M059J (cell line): ENCODE data around the gene LRRC27. TPM values are rescaled to one million over a fixed set of nuclear protein-coding genes. Genes with fewer than 3 reads are reported as not detected.
"Not testable (repeated sequence)": the region's sequence is repeated elsewhere in the genome, so short reads cannot be mapped to it uniquely, and the experiment has no call there.

Experiments
- DNase-seq: peaks from one replicate; pipeline ENCODE4 v3.0.0-alpha.2; 2012; ENCODE audit warnings: low read depth
- total RNA-seq: library from RNA; depleted of rRNA; stranded (reverse); fragments of >200 nt; shearing (Covaris generic); gene quantifications from 2 replicates; pipeline ENCODE4 v1.2.3, GENCODE V29; 2014

Gene LRRC27
- total RNA-seq, 1 experiment from 2014 or later = 3.5 TPM

DNA sequence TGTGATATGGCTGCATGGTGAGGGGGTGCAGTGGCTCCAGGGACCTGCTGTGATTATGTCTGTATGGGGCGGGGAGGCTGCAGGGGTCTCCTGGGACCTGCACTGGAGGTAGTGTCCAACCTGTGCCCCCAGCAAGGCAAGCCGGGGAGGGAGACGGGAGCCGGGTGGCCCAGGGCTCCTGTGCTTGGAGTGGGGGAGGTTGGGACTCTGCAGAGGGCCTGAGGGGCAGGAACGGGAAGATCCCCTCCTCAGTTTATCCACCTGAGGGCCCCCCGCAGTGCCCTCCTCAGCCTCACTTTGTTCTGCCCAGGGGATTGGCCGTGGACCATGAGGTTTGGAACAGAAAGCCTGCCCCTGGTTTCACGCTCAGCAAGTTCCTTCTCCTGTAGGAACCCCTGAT lies 42.2 kb downstream of the LRRC27 start:
- DNase-seq = no peak

DNA sequence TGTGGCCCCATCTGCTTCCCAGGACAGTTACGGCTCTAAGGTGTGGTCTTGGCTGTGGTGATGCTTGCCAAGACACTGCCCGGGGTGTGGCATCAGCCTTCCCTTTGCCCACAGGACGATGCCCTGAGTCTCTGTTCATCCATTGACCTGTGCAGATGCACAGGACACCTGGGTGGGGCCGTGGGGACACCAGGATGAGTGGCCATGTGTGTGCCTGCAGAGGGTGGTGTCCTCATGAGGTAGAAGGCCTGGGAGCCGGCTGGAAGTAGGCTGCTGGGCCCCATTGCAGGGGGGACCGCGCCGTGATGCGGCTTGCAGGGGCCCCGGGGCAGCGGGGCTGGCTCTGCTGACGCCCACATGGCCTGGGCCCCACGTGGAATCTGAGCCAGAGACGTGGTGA lies 42.6 kb downstream of the LRRC27 start:
- no peak for DNase-seq

DNA sequence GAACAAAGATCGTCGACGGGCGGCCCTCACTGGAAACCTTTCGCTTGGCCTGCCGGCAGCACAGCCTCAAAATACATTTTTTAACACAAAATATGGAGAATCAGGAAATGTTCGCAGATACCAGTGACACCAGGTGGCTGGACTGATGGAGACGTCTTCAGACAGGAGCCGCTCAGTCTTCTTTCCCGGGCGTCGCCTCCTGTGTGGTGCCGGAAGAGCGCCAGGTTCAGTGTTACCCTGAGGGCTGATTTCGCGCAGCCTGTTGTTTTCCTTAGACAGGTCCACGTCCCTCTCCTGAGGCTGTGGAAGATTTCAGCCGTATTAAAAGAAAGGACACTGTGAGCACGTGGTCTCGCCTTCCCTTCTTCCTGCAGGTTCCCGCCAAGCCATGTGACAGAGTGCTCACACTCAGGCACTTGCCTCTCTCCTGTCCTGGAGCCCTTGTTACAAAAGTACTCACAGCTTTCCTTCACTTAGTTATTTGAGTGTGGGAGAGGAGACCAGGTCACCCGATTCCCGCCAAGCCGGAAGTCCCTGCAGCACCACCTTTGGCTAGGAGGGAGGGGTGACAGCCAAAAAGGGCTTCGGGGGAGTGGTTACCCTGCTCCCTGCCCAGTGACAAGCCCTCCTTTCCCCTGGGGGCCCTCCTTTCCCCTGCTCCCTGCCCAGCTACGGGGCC lies 43.3 kb downstream of the LRRC27 start:
- no peak for DNase-seq

DNA sequence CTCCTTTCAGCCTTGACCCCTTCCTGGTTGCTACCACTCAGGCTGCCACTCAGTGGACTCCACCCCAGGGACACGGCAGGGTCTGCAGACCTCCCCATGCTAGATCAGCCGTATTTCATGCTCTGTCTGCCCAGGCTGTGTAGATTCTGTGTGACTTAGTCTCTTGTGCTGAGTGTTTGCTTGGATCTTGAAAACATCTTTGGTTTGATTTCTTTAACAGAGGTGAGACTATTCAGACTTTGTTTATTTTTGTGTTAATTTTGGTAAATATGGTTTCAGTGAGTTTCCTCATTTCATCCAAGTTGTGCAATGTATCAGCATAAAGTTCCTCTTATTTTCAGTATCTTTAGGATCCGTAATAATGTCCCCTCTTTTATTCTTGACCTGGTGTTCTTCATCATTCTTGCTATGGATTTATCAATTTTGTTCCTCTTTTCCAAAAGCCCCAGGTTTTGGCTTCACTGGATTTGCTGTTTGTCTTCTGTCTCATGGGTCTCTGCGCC lies 43.9 kb downstream of the LRRC27 start:
- no peak for DNase-seq

DNA sequence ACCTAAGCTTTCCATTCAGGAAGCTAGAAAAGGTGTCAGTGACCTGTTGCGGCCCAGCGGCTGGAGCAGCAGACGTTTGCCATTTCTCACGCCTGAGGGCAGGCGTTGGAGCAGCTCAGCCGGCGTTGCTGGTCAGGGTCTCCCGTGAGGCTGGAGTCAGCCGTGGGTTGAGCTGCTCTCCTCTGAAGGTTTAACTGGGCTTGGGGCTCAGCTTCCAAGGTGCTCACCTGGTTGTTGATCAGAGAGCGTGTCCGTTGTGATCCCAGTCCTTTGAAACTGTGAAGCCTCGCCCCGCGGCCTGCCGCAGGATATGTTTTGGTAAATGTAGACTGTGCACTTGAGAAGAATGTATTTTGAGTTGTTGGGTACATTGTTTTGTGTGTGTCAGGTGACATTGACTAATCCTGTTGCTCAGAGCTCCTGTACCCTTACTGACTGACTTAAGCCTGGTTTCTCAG lies 44.4 kb downstream of the LRRC27 start:
- DNase-seq = no peak

DNA sequence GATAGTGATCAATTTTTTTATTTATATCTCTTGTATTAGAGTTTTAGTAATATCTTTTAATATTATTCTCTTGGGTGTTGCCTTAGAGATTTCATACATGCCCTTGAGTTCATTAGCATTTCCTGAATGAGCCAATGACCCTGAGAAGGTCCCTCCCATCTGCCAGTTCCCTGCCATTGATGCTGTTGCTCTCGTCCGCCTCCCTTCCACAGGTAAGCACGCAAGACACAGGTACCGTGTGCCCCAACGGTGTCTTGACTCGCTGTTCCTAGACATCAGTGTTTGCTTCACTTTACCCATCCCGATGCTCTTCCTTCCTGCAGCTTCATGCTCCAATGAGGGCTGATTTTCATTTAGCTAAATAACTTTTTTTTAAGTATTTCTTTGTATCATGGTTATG lies 45.3 kb downstream of the LRRC27 start:
- DNase-seq = no peak

DNA sequence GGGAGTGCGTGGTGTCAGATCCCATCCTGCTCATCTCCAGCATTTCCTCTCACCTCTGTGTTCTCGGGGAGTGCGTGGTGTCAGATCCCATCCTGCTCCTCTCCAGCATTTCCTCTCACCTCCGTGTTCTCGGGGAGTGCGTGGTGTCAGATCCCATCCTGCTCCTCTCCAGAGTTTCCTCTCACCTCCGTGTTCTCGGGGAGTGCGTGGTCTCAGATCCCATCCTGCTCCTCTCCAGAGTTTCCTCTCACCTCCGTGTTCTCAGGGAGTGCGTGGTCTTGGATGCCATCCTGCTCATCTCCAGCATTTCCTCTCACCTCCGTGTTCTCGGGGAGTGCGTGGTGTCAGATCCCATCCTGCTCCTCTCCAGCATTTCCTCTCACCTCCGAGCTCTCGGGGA lies 47.0 kb downstream of the LRRC27 start:
- not testable (repeated sequence) for DNase-seq

DNA sequence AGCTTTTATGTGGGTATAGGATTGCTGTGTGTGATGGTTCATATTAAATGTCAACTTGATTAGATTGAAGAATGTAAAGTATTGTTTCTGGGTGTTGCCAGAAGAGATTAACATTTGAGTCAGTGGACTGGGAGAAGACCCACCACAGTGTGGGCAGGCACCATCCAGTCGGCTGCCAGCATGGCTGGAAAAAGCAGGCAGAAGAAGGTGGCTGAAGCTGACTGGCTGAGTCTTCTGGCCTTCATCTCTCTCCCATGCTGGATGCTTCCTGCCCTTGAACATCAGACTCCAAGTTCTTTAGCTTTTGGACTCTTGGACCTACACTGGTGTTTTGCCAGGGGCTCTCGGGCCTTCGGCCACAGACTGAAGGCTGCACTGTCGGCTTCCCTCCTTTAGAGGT lies 49.0 kb downstream of the LRRC27 start:
- DNase-seq = not testable (repeated sequence)

DNA sequence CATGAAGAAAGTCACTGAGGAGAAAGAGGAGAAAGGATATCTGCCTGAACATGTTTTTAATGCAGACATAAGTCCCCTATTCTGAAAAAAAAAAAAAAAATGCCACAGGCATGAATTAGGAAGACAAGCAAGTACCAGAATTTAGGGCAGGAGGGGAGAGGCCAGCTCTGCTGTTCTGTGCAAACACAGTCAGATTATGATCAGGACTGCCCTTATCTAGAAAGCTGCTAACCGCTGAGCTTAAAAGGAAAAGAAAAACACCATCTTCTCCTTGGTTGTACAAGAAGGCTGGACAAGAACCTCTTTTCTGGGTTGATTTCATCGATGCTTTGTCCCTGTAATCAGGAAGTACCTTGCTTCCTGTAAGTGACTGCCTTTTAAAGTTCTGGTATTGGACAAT lies 49.7 kb downstream of the LRRC27 start:
- no peak for DNase-seq

DNA sequence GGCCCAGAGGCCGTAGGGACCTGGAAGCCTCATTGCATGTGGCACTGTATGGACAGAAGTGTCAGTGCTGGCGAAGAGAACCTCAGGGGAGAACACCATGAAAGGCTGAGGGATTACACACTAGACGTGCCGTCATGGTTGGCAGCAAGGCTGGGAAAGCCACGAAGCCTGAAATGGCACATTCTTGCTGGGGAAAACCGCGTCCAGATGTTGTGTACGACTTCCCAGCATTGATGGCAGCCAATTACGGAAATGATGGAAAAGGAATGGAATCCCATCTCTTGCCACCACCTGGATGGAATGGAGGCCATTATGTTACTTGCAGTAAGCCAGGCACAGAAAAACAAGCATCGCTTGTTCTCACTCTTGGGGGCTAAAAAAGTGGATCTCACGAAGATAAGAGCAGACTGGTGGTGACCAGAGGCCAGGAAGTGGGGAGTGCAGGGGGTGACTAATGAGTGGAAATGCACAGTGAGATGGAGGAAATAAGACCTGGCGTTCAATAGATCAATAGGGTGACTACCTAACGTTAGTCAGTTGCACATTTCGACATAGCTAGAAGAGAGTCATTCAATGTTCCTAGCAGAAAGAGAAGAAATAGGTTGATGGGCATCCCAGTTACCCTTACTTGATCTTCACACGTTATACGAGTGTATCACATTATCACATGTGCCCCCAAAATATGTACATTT lies 50.4 kb downstream of the LRRC27 start:
- peak; percentile 28 for DNase-seq

DNA sequence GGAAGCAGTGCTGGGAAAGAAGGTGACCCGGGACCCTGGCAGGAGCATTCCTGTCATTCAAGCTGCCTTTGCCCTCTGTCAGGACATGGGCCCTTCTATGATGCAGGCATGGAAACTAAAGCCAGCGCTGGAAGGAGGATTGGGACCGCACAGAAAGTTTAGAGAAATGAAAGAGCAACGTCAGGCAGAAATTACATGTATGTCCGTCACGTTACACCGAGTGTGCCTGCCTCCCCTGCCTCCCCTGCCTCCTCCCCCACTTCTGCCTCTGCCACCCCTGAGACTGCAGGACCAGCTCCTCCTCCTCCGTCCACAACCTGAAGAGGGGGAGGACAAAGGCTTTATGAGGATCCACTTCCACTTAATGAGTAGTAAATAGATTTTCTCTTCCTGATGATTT lies 51.1 kb downstream of the LRRC27 start:
- DNase-seq = no peak

DNA sequence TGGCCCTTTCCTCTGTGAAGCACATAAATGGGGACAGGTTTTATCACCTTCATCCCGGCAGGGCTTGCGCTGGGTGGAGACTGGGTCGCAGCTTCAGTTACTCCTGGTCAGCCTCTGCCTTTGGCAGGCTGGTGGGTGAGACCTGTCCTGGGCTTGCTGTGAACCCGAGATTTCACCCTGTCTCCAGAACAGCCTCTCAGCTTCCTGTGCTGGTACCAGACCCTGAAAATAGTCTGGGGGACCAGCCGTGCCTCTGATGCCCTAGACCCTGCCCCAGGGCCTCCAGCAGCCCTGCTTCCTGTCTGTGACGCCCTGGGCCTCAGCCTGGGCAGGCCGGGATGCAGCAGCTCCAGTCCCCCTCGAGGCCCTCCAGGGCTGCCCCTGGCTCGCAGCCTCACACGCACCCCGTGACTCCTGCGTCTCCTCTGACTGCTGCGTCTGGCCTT lies 51.8 kb downstream of the LRRC27 start:
- DNase-seq = no peak

DNA sequence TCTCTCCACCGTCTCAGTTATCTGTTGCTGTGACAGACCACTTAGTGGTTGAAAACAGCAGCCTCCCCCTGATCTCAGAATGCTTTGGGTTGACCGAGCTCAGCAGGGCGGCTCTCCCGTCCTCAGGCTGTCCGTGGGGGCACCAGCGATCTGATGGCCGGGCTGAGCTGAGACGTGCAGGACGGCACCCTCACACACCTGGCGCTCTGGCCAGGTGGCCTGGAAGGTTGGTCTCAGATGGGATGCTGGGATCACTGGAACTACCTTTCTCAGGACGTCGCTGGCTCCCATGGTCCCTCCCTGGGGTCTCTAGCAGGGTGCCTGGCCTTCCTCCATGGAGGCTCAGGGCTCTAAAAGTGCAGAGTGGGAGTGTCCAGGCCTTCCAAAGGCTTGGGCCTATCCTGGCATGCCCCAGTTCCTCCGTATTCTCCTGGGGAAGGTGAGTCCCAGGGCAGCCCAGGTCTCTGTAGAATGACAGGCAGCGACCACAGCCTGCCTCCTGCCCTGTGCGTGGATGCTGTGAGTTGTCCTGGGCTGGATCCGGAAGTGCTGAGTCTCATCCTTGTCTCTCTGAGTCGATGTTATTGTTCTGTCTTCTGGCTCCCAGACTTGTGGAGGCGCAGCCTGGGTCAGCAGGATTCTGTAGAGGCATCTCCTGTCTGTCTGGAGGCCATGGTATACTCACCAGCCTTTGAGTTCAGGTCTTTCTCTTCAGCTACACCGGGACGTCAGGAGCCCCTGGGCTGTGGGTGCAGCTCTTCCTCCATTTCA lies 52.8 kb downstream of the LRRC27 start:
- DNase-seq = no peak

DNA sequence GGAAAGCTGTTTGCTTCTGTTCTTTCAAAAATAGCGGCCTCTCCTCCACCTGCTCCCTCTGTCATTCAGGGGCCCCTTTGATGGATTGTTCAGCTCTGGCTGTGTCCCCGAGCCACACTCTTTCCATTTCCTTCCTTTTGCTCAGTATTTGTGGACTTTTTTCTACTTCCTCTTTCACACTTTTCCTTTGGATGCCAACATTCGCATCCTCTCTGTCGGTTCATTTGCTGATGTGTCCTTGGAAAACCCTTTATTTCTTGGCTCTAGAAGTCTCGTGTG lies 53.3 kb downstream of the LRRC27 start:
- no peak for DNase-seq

DNA sequence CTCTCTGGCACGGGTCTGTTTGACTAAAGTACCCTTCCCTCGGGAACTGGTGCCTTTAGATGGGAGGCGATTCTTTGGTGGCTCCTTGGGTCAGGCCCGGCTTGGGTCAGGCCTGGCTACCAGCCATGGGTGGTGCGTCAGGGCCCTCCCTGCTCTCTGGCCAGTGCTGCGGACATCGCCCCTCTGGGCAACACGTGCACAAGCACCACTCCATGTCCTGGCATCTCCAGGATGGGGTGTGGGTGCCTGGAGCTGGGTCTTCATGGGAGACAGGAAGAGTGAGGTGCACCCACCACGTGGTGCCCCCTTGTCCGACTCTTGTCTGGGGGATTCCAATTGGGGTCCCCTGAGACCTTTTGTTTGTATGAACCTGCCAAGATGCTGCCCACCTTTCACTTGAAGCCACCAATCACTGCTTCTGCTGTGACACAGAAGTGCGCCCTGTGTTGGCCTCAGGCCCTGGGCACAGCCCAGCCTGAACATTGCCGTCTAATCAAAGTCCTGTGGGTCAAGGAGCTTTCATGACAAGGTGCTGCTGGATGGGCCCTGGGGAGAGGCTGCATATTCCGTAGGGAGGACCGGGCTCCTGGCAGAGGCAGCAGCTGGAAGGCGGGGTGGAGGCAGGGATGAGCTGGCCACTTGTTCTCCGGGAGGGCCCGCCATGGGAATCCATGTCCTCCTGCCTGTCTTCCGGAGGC lies 53.9 kb downstream of the LRRC27 start:
- DNase-seq = no peak

DNA sequence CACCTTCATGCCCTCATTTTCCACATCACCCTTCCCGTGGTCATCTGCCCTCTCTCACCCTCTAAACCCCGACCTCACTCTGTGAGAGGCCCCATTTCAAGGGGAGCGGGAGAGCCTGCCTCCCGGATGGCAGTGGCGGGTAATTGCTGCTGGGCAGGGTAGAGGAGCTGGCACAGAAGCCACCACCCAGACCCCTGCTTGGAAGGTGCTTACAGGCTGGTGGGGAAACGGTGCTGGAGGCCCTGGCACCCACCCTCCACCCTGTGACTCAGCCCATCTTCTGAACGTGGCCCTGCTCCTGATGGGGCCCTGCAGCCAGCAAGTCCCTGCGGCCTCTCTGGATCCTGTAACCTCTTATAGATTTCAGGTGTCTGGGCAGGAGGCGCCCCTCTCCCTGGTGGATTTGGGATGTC lies 54.4 kb downstream of the LRRC27 start:
- no peak for DNase-seq

DNA sequence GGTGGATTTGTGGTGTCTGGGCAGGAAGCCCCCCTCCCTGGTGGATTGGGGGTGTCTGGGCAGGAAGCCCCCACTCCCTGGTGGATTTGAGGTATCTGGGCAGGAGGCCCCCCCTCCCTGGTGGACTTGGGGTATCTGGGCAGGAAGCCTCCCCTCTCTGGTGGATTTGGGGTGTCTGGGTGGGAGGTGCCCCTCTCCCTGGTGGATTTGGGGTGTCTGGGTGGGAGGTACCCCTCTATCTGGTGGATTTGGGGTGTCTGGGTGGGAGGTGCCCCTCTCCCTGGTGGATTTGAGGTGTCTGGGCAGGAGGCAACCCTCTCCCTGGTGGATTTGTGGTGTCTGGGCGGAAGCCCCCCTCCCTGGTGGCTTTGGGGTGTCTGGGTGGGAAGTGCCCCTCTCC lies 54.9 kb downstream of the LRRC27 start:
- DNase-seq = not testable (repeated sequence)

DNA sequence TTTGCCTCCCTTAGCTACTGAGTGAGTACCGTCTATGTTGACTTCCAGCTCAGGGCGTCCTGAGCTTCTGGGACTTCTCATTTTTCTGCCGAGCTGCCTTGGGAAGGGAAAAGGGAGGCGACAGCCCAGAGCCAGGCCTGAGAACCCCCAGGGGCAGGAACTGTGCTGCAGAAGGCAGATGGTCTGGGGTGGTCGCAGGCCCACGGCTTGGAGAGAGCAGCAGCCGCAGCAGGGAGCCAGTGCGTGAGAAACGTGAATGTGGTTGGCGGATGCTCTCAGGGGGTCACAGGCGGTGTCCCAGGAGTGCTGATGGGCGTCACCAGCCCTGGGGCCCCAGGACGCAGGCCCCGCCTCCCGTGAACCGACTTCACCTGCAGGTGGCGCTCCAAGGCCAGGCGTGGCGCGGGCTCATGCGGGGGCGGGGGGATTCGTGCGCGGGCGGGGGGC lies 55.8 kb downstream of the LRRC27 start:
- DNase-seq = peak; percentile 32

DNA sequence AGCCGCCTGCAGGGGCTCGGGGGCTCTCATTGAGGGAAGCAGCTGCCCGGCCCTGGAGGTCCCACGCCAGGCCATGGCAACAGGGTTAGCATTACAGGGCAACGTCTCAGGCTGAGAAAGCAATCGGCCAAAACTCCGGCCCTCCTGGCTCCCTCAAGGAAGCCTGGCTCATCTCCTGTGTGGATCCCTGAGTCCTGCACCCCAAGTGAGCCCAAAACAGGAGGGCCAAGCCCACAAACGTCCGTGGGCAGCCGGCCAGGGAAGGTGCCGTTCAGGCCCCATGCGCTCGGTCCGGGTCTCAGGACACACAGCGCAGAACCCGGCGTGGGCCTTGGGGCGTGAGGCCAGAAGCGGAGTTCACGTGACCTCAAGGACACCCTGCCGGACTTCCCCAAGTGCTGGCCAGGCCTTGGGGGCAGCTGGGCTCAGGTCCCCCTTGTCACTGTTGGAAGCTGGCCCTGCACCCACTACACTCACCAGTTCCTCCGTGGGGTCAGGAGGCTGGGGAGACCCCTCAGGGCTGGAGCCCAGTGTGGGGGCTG lies 57.0 kb downstream of the LRRC27 start:
- no peak for DNase-seq

DNA sequence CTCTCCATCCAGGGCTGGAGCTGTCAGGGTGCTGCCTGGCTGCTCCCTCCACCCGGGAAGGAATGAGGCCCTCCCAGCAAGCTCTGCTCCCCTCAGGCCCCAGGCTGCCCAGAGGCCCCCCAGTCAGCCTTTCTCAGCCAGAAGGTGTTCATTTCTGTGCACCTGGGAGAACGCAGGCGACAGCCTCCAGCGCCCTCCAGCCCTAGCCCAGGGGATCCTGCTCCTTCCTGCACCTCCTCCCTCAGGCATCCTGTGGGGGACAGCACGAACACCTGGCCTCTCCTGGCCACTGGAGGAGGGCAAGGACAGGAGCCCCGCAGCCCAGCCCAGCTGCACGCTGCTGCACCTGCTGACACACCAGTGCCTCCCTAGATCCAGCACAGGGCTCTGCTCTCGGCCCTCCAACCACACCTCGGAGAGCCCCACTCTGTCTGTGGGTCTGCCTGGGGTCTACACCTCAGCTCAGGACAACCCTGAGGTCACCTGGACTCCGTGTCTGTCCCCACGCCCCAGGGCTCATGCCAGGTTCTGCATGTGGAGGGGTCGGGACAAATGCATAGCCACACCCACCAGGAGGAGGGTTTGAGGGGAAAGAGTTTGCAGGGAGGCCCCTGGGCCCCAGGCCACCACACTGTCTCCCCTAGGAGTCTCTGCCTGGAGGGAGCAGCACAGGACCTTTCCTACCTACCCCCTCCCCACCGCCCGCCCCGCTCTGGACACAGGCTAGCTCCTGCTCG lies 57.6 kb downstream of the LRRC27 start:
- DNase-seq = no peak
